Panc1 (cell line): Measurements from ENCODE around the gene ZHX3. TPM values are rescaled to one million over a fixed set of nuclear protein-coding genes. Genes with fewer than 3 reads are reported as not detected.

Experiments
- ATAC-seq: fragments of 200-7000 bp; cut with Tn5 transposase; 2 replicates; pipeline ENCODE4 v1.9.1; 2020; ENCODE audit warnings: mild to moderate bottlenecking, moderate library complexity
- BruUV-seq: library from RNA; stranded (reverse); fragments of 400-500 nt; replicated peaks from 2 replicates; lab custom pipeline; 2021; lab: Mats Ljungman, UMichigan
- CTCF ChIA-PET: fragments of 300-600 bp; sonication (Branson Sonifier 250); formaldehyde crosslinking; loops from one replicate; lab custom pipeline; 2022; ENCODE audit warnings: antibody characterized with exemption; lab: Charles Lee
- POLR2A ChIA-PET: fragments of 300-600 bp; sonication (Branson Sonifier 250); formaldehyde crosslinking; loops from one replicate; lab custom pipeline; 2022; ENCODE audit warnings: antibody characterized with exemption; lab: Charles Lee
- DNase-seq: peaks from one replicate; pipeline ENCODE4 v3.0.0-alpha.2; 2010; ENCODE audit warnings: low read depth, low spot score
- H3K27ac ChIP-seq: 2 replicates; pipeline ENCODE4 v1.5.1; 2011; ENCODE audit warnings: mild to moderate bottlenecking, low read length, inconsistent platforms
- H3K27me3 ChIP-seq: fragments of 200-500 bp; sonication (Bioruptor generic); 2 replicates; pipeline ENCODE4 v1.6.0; 2014; ENCODE audit warnings: low read length, inconsistent platforms; ENCODE audit not compliant: control insufficient read depth, insufficient read depth
- H3K36me3 ChIP-seq: fragments of 200-500 bp; sonication (Bioruptor generic); 2 replicates; pipeline ENCODE4 v1.5.1; 2014; ENCODE audit warnings: inconsistent platforms, mild to moderate bottlenecking, low read length, moderate library complexity; ENCODE audit not compliant: control insufficient read depth, insufficient read depth
- H3K4me1 ChIP-seq: 2 replicates; pipeline ENCODE4 v1.5.1; 2011; ENCODE audit warnings: inconsistent platforms, mild to moderate bottlenecking, low read length, moderate library complexity; ENCODE audit not compliant: control insufficient read depth, insufficient read depth
- H3K4me3 ChIP-seq, 2 experiments: 2 replicates each; pipeline ENCODE4 v1.5.1; 2011 to 2012; ENCODE audit warnings: low read depth in 2 of 2, low read length in 2 of 2, mild to moderate bottlenecking in 2 of 2, inconsistent platforms in 1 of 2, moderate library complexity in 1 of 2
- H3K9me3 ChIP-seq: fragments of 200-500 bp; sonication (Bioruptor generic); 2 replicates; pipeline ENCODE4 v1.5.1; 2014; ENCODE audit warnings: low read depth, mild to moderate bottlenecking, inconsistent platforms, low read length, moderate library complexity; ENCODE audit not compliant: control insufficient read depth, insufficient read depth
- CTCF ChIP-seq: fragments of 450-650 bp; IDR thresholded peaks from 2 replicates; pipeline ENCODE4 v1.5.1; 2017; ENCODE audit warnings: mild to moderate bottlenecking
- POLR2AphosphoS5 ChIP-seq: IDR thresholded peaks from 2 replicates; pipeline ENCODE4 v1.6.1; 2012; ENCODE audit warnings: mild to moderate bottlenecking, low read depth, low read length, moderate library complexity
- REST ChIP-seq, 2 experiments: IDR thresholded peaks; 2 replicates each; pipeline ENCODE4 v1.6.1; 2011 to 2012; ENCODE audit warnings: low read depth in 2 of 2, control low read depth in 1 of 2, low read length in 1 of 2, mild to moderate bottlenecking in 1 of 2, moderate library complexity in 1 of 2; ENCODE audit not compliant: insufficient read depth in 1 of 2
- SIN3A ChIP-seq: IDR thresholded peaks from 2 replicates; pipeline ENCODE4 v1.6.1; 2012; ENCODE audit warnings: low read depth, mild to moderate bottlenecking, low read length, moderate library complexity, borderline replicate concordance; ENCODE audit not compliant: insufficient read depth
- TCF7L2 ChIP-seq: IDR thresholded peaks from 2 replicates; pipeline ENCODE4 v1.6.1; 2011; ENCODE audit warnings: mild to moderate bottlenecking, low read depth, low read length, inconsistent platforms
- in situ Hi-C: cut with HindIII; loops from 2 replicates; pipeline ENCODE4 v1.10.0; 2016; ENCODE audit warnings: low sequenced_read_pairs, low pct_unique_long_range_greater_than_20kb
- intact Hi-C: fragments of 100-400 bp; cut with micrococcal nuclease; formaldehyde crosslinking; loops from one replicate; pipeline ENCODE4 v1.10.0; 2022; ENCODE audit not compliant: unreplicated experiment
- total RNA-seq: library from RNA; stranded (reverse); gene quantifications from one replicate; pipeline ENCODE4 v1.2.1, GENCODE V29; 2021; ENCODE audit not compliant: unreplicated experiment

Gene ZHX3
- total RNA-seq, 1 experiment from 2014 or later, result 19.8 TPM

GRCh38 chr20:41171736-41172295, 145.7 kb downstream of the ZHX3 start:
- no peaks in the 10 kb centered on the region for H3K27me3 ChIP-seq
- in situ Hi-C loops, result no loop called here
- CTCF ChIA-PET, result interaction anchor here (1.3 to 1.9 kb wide), 2 partner anchors 61 to 169 kb away, joined by 8 to 24 read pairs; partner anchors contain the start of gene LPIN3
- H3K9me3 ChIP-seq, result no peaks in the 10 kb centered on the region
- ATAC-seq, result no peak
- H3K36me3 ChIP-seq, result no peaks in the 10 kb centered on the region; the same call in 1 of the 2 replicates
- H3K4me1 ChIP-seq, result no peaks in the 10 kb centered on the region
- DNase-seq, result no peak
- no peak overlapping the region for H3K4me3 ChIP-seq
- POLR2A ChIA-PET, result no interaction called here
- intact Hi-C loops, result loop anchor here (5.0 kb wide), 1 partner anchor 60 kb away; no protein-coding TSS in a partner anchor
- H3K27ac ChIP-seq, result no peak overlapping the region
- TF ChIP-seq SIN3A (no peak), REST (IDR thresholded peaks at IDR 0.05; ENCODE audit: insufficient read depth in 1 of 2, low read depth in 2 of 2, low read length in 1 of 2) (no peak), POLR2AphosphoS5 (no peak), CTCF (no peak), TCF7L2 (no peak)
- BruUV-seq, result no TSS peak

GRCh38 chr20:41170386-41171105, 147.0 kb downstream of the ZHX3 start:
- Histone ChIP-seq H3K27ac (no peak overlapping the region), H3K4me3 (no peak overlapping the region), H3K36me3 (no peaks in the 10 kb centered on the region; the same call in none of the 2 replicates), H3K9me3 (no peaks in the 10 kb centered on the region), H3K4me1 (no peaks in the 10 kb centered on the region), H3K27me3 (no peaks in the 10 kb centered on the region)
- POLR2A ChIA-PET, result interaction anchor here (0.7 kb wide), 1 partner anchor 16 kb away, joined by 3 read pairs; no protein-coding TSS in a partner anchor
- intact Hi-C loops, result loop anchor here (5.0 kb wide), 1 partner anchor 62 kb away; no protein-coding TSS in a partner anchor
- in situ Hi-C loops, result no loop called here
- no TSS peak for BruUV-seq
- ATAC-seq (no peak), DNase-seq (no peak)
- TF ChIP-seq SIN3A, result no peak
- no peak for TF ChIP-seq TCF7L2
- TF ChIP-seq POLR2AphosphoS5, result no peak
- no peak for TF ChIP-seq REST (IDR thresholded peaks at IDR 0.05; ENCODE audit: insufficient read depth in 1 of 2, low read depth in 2 of 2, low read length in 1 of 2)
- TF ChIP-seq CTCF, result no peak
- CTCF ChIA-PET, result interaction anchor here (0.5 to 1.1 kb wide), 2 partner anchors 62 to 170 kb away, joined by 3 to 4 read pairs; partner anchors contain the start of gene LPIN3
